HT-29 (cell line): ENCODE measurements around the gene PPP6C. TPM values are rescaled to one million over a fixed set of nuclear protein-coding genes. Genes with fewer than 3 reads are reported as not detected.
"Not testable (repeated sequence)": the region's sequence is repeated elsewhere in the genome, so short reads cannot be mapped to it uniquely, and the experiment has no call there.

Experiments
- DNase-seq: peaks from one replicate; pipeline ENCODE4 v3.0.0-alpha.2; 2015; ENCODE audit warnings: low spot score
- total RNA-seq: library from RNA; depleted of rRNA; stranded (reverse); fragments of >200 nt; shearing (Covaris generic); gene quantifications from 2 replicates; pipeline ENCODE4 v1.2.3, GENCODE V29; 2014; rRNA removed

Gene PPP6C
- 11.6 and 13.1 TPM in 2 replicates for total RNA-seq

- DNase-seq = peak; percentile 94
Measured at GRCh38 chr9:125189361-125190289, at the start of gene PPP6C. PPP6C (minus strand) TSS chr9:125189803; CDS start chr9:125189718, 85 bp downstream.

- DNase-seq = no peak
Measured at GRCh38 chr9:125238915-125239446, 49.4 kb upstream of the PPP6C start.

GRCh38 chr9:125238127-125238914, 48.7 kb upstream of the PPP6C start:
- DNase-seq = no peak

GRCh38 chr9:125236520-125237159, 47.0 kb upstream of the PPP6C start:
- DNase-seq = not testable (repeated sequence)

GRCh38 chr9:125235804-125236519, 46.4 kb upstream of the PPP6C start:
- DNase-seq = no peak

GRCh38 chr9:125234099-125234498, 44.5 kb upstream of the PPP6C start:
- DNase-seq = not testable (repeated sequence)

GRCh38 chr9:125233678-125234077, 44.1 kb upstream of the PPP6C start:
- no peak for DNase-seq

GRCh38 chr9:125227761-125228160, 38.2 kb upstream of the PPP6C start:
- no peak for DNase-seq

GRCh38 chr9:125224858-125225257, 35.3 kb upstream of the PPP6C start:
- DNase-seq = not testable (repeated sequence)

GRCh38 chr9:125218621-125219020, 29.0 kb upstream of the PPP6C start:
- no peak for DNase-seq

GRCh38 chr9:125214186-125214585, 24.6 kb upstream of the PPP6C start:
- DNase-seq = no peak

- no peak for DNase-seq
Measured at GRCh38 chr9:125204477-125204876, 14.9 kb upstream of the PPP6C start.

- no peak for DNase-seq
Measured at GRCh38 chr9:125202846-125203618, 13.4 kb upstream of the PPP6C start.

GRCh38 chr9:125200216-125201047, 10.8 kb upstream of the PPP6C start, which contains the start of gene RABEPK:
RABEPK (plus strand) TSS chr9:125200542; CDS start chr9:125203014, 2,472 bp downstream.
- DNase-seq = peak; percentile 97

GRCh38 chr9:125195591-125195990, 6.0 kb upstream of the PPP6C start:
- not testable (repeated sequence) for DNase-seq

- DNase-seq = not testable (repeated sequence)
Measured at GRCh38 chr9:125194466-125194865, 4.9 kb upstream of the PPP6C start.

GRCh38 chr9:125190361-125190801, 778 bp upstream of the PPP6C start:
- no peak for DNase-seq

- DNase-seq = peak; percentile 22
Measured at GRCh38 chr9:125189011-125189360, 617 bp downstream of the PPP6C start.

GRCh38 chr9:125183561-125183960, 6.0 kb downstream of the PPP6C start:
- DNase-seq = no peak
